SU-DHL-6 (cell line): ENCODE data around the gene NFATC1.

Source experiments
- CTCF ChIP-seq: fragments of 200-600 bp; sonication (generic); IDR thresholded peaks from one replicate; pipeline ENCODE4 v1.5.1; 2017; ENCODE audit warnings: antibody characterized with exemption, mild to moderate bottlenecking, low read length, moderate library complexity; ENCODE audit not compliant: insufficient read depth, poor library complexity, severe bottlenecking
- EZH2phosphoT487 ChIP-seq: fragments of 200-600 bp; sonication (generic), shearing (Covaris generic); conservative IDR thresholded peaks from 2 replicates; pipeline ENCODE4 v1.6.1; 2018; ENCODE audit warnings: mild to moderate bottlenecking, antibody characterized with exemption, low read length, moderate library complexity, mixed read lengths

DNA sequence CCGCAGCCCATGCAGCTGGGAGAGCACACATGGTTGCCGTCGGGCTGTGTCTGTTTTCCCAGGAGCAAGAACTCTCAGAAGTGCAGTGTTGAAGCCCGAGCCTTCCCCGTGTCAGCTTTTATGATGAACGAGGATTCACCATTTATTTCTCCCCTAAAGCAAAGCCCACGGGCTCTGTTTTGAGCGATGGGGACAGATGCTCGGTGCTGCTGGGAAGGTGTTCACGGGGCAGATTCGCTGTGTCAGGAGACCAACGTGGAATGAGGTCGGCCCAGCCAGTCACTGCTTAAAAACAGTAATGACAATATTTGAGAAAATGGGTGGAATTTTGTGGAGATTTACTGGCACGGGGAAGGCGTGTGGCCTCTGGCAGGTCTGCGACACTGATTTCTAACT lies 43.9 kb downstream of the NFATC1 start:
- no peak for TF ChIP-seq CTCF
- no peak for TF ChIP-seq EZH2phosphoT487
